HEK293 (cell line): ENCODE data around the gene APLP2.
A peak's percentile ranks its signal among the peaks of the same experiment; 100 is the strongest.

Experiments
- CTCF ChIA-PET: fragments of 350-600 bp; formaldehyde crosslinking; extraction: SDS; loops from one replicate; lab custom pipeline; 2021; ENCODE audit warnings: antibody characterized with exemption; lab: Yijun Ruan, JAX
- POLR2A ChIA-PET: fragments of 300-600 bp; formaldehyde crosslinking; extraction: SDS; loops from one replicate; lab custom pipeline; 2020; ENCODE audit warnings: antibody characterized with exemption, inconsistent platforms; lab: Yijun Ruan, JAX
- H3K27ac ChIP-seq: fragments of 200-500 bp; sonication (Bioruptor generic); 2 replicates; pipeline ENCODE4 v1.5.1; 2014; ENCODE audit warnings: low read depth, low read length, control low read depth, inconsistent platforms; ENCODE audit errors: extremely low read depth
- H3K36me3 ChIP-seq, 2 experiments: fragments of 200-500 bp in 1 of 2; sonication (Bioruptor generic) in 1 of 2; 1 replicate in 1 of 2; 2 replicates in 1 of 2; pipeline ENCODE4 v1.5.1; 2014 to 2017; ENCODE audit warnings: inconsistent platforms in 2 of 2, low read length in 2 of 2; ENCODE audit not compliant: control insufficient read depth in 2 of 2, insufficient read depth in 1 of 2
- H3K4me1 ChIP-seq: fragments of 200-500 bp; sonication (Bioruptor generic); 2 replicates; pipeline ENCODE4 v1.5.1; 2014; ENCODE audit warnings: mild to moderate bottlenecking, low read length, inconsistent platforms; ENCODE audit not compliant: control insufficient read depth, insufficient read depth
- H3K4me3 ChIP-seq: 2 replicates; pipeline ENCODE4 v1.5.1; 2011; ENCODE audit warnings: low read depth, mild to moderate bottlenecking, control low read depth, low read length, moderate library complexity
- H3K9me3 ChIP-seq: fragments of 200-500 bp; sonication (Bioruptor generic); 2 replicates; pipeline ENCODE4 v1.5.1; 2014; ENCODE audit warnings: low read depth, low read length, inconsistent platforms; ENCODE audit not compliant: control insufficient read depth, insufficient read depth
- SETDB1 ChIP-seq: IDR thresholded peaks from one replicate; pipeline ENCODE4 v1.6.1; 2017; ENCODE audit warnings: mild to moderate bottlenecking, low read length, moderate library complexity, mixed read lengths; ENCODE audit not compliant: insufficient read length
- ZIC2 ChIP-seq: fragments of 450-650 bp; formaldehyde crosslinking; IDR thresholded peaks from 2 replicates; pipeline ENCODE4 v1.5.1; 2016; ENCODE audit warnings: missing biosample characterization, missing genetic modification characterization
- ZNF114 ChIP-seq: fragments of 450-650 bp; formaldehyde crosslinking; IDR thresholded peaks from 2 replicates; pipeline ENCODE4 v1.5.0; 2017; ENCODE audit warnings: missing biosample characterization, missing genetic modification characterization
- ZNF140 ChIP-seq: fragments of 450-650 bp; formaldehyde crosslinking; IDR thresholded peaks from 2 replicates; pipeline ENCODE4 v1.5.1; 2016; ENCODE audit warnings: missing biosample characterization, missing genetic modification characterization
- ZNF146 ChIP-seq: fragments of 450-650 bp; formaldehyde crosslinking; IDR thresholded peaks from 2 replicates; pipeline ENCODE4 v1.5.1; 2016; ENCODE audit warnings: missing biosample characterization, missing genetic modification characterization
- ZNF239 ChIP-seq: fragments of 450-650 bp; formaldehyde crosslinking; IDR thresholded peaks from 2 replicates; pipeline ENCODE4 v1.5.1; 2016; ENCODE audit warnings: missing biosample characterization, missing genetic modification characterization
- ZNF426 ChIP-seq: fragments of 450-650 bp; formaldehyde crosslinking; IDR thresholded peaks from 2 replicates; pipeline ENCODE4 v1.5.1; 2017; ENCODE audit warnings: missing biosample characterization, missing genetic modification characterization, mild to moderate bottlenecking, inconsistent platforms, moderate library complexity
- ZNF529 ChIP-seq: fragments of 450-650 bp; formaldehyde crosslinking; IDR thresholded peaks from 2 replicates; pipeline ENCODE4 v1.5.1; 2017; ENCODE audit warnings: missing genetic modification characterization, missing biosample characterization; ENCODE audit not compliant: insufficient replicate concordance
- ZNF555 ChIP-seq: fragments of 450-650 bp; formaldehyde crosslinking; conservative IDR thresholded peaks from 2 replicates; pipeline ENCODE4 v1.5.1; 2017; ENCODE audit warnings: missing biosample characterization, mild to moderate bottlenecking, missing genetic modification characterization, inconsistent platforms
- ZNF664 ChIP-seq: fragments of 450-650 bp; formaldehyde crosslinking; IDR thresholded peaks from 2 replicates; pipeline ENCODE4 v1.5.1; 2016; ENCODE audit warnings: missing biosample characterization, missing genetic modification characterization
- ZNF768 ChIP-seq: fragments of 450-650 bp; formaldehyde crosslinking; IDR thresholded peaks from 2 replicates; pipeline ENCODE4 v1.5.1; 2018; ENCODE audit warnings: missing biosample characterization, mild to moderate bottlenecking, missing genetic modification characterization
- ZNF776 ChIP-seq: fragments of 450-650 bp; formaldehyde crosslinking; IDR thresholded peaks from 2 replicates; pipeline ENCODE4 v1.5.0; 2017; ENCODE audit warnings: missing biosample characterization, missing genetic modification characterization, borderline replicate concordance
- ZSCAN4 ChIP-seq: fragments of 450-650 bp; formaldehyde crosslinking; IDR thresholded peaks from 2 replicates; pipeline ENCODE4 v1.5.1; 2017; ENCODE audit warnings: missing biosample characterization, missing genetic modification characterization
- TF ChIP-seq, protein P1 (sequence below): fragments of 450-650 bp; IDR thresholded peaks from 2 replicates; pipeline ENCODE4 v1.5.1; 2018; ENCODE audit warnings: missing biosample characterization, mild to moderate bottlenecking, missing genetic modification characterization
- TF ChIP-seq, protein P2 (sequence below): fragments of 450-650 bp; formaldehyde crosslinking; conservative IDR thresholded peaks from 2 replicates; pipeline ENCODE4 v1.5.1; 2016; ENCODE audit warnings: low read depth, missing biosample characterization, missing genetic modification characterization
- TF ChIP-seq, protein P3 (sequence below): fragments of 450-650 bp; IDR thresholded peaks from 2 replicates; pipeline ENCODE4 v1.5.1; 2018; ENCODE audit warnings: missing biosample characterization, missing genetic modification characterization

Gene APLP2

GRCh38 chr11:130077671-130078070, 8.0 kb downstream of the APLP2 start (continued):
- TF ChIP-seq ZNF239 (tag by site-specific recombination) (no peak), SETDB1 (no peak), ZNF114 (no peak)

DNA sequence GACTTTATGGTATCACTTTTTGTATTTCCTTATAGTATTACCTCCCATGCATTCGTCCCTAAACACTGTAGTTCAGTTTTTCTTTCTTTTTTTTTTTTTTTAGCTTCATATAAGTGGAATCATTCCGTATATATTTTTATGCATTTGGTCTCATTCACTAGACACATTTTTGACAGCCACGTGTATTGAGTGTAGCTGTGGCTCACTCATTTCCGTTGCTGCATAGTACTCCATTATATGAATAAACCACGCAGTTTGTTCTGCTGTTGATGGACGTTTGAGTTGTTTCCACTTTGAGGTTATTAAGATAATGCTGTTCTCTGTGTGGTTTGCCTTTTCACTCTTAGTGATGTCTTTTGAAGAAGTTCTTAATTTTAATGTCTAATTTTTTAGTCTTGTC, 8.4 kb downstream of the APLP2 start:
- CTCF ChIA-PET, result interaction anchor here (0.6 to 1.4 kb wide), 7 partner anchors 9 to 747 kb away, joined by 3 to 5 read pairs (median 3); no protein-coding TSS in a partner anchor
- Histone ChIP-seq H3K9me3 (no peaks in the 10 kb centered on the region), H3K4me3 (no peak overlapping the region), H3K27ac (no peak overlapping the region), H3K36me3 (no peaks in the 10 kb centered on the region), H3K4me1 (0 out of 2 replicates have a peak, but pooled peaks cover 2% of the 10 kb centered on the region)
- POLR2A ChIA-PET, result interaction anchor here (0.6 to 1.1 kb wide), 3 partner anchors 68 to 453 kb away, joined by 3 to 7 read pairs (median 3); partner anchors contain the start of gene PRDM10
- TF ChIP-seq ZNF776 (no peak), ZNF146 (0 out of 2 replicates have a peak, but pooled peaks have one; percentile 30)

- CTCF ChIA-PET, result interaction anchor here (0.8 to 1.5 kb wide), 2 partner anchors 8 to 94 kb away, joined by 3 to 5 read pairs; no protein-coding TSS in a partner anchor
Observed at GRCh38 chr11:130085671-130086290, 16.1 kb downstream of the APLP2 start.

GRCh38 chr11:130086669-130087068, 17.0 kb downstream of the APLP2 start:
- Histone ChIP-seq H3K36me3 (no peaks in the 10 kb centered on the region), H3K9me3 (no peaks in the 10 kb centered on the region), H3K27ac (no peak overlapping the region), H3K4me3 (no peak overlapping the region), H3K4me1 (no peaks in the 10 kb centered on the region)
- CTCF ChIA-PET, result interaction anchor here (0.7 to 1.5 kb wide), 4 partner anchors 8 to 95 kb away, joined by 3 to 9 read pairs (median 4); no protein-coding TSS in a partner anchor
- POLR2A ChIA-PET, result interaction anchor here (1.5 kb wide), 1 partner anchor 84 kb away, joined by 6 read pairs; the partner anchor contains the start of gene PRDM10
- TF ChIP-seq ZSCAN4 (tag by site-specific recombination) (no peak), ZNF768 (no peak), ZIC2 (tag by site-specific recombination) (no peak), ZNF426 (no peak)
- TF ChIP-seq, protein P1, sequence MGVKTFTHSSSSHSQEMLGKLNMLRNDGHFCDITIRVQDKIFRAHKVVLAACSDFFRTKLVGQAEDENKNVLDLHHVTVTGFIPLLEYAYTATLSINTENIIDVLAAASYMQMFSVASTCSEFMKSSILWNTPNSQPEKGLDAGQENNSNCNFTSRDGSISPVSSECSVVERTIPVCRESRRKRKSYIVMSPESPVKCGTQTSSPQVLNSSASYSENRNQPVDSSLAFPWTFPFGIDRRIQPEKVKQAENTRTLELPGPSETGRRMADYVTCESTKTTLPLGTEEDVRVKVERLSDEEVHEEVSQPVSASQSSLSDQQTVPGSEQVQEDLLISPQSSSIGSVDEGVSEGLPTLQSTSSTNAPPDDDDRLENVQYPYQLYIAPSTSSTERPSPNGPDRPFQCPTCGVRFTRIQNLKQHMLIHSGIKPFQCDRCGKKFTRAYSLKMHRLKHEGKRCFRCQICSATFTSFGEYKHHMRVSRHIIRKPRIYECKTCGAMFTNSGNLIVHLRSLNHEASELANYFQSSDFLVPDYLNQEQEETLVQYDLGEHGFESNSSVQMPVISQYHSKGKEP (tag by site-specific recombination), result no peak
- TF ChIP-seq, protein P2, sequence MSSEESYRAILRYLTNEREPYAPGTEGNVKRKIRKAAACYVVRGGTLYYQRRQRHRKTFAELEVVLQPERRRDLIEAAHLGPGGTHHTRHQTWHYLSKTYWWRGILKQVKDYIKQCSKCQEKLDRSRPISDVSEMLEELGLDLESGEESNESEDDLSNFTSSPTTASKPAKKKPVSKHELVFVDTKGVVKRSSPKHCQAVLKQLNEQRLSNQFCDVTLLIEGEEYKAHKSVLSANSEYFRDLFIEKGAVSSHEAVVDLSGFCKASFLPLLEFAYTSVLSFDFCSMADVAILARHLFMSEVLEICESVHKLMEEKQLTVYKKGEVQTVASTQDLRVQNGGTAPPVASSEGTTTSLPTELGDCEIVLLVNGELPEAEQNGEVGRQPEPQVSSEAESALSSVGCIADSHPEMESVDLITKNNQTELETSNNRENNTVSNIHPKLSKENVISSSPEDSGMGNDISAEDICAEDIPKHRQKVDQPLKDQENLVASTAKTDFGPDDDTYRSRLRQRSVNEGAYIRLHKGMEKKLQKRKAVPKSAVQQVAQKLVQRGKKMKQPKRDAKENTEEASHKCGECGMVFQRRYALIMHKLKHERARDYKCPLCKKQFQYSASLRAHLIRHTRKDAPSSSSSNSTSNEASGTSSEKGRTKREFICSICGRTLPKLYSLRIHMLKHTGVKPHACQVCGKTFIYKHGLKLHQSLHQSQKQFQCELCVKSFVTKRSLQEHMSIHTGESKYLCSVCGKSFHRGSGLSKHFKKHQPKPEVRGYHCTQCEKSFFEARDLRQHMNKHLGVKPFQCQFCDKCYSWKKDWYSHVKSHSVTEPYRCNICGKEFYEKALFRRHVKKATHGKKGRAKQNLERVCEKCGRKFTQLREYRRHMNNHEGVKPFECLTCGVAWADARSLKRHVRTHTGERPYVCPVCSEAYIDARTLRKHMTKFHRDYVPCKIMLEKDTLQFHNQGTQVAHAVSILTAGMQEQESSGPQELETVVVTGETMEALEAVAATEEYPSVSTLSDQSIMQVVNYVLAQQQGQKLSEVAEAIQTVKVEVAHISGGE, result no peak

More at GRCh38 chr11:130085671-130086290, 16.1 kb downstream of the APLP2 start:
- Histone ChIP-seq H3K27ac (no peak overlapping the region), H3K36me3 (no peaks in the 10 kb centered on the region), H3K4me1 (0 out of 2 replicates have a peak, but pooled peaks cover 2% of the 10 kb centered on the region)
- POLR2A ChIA-PET, result interaction anchor here (1.5 kb wide), 1 partner anchor 83 kb away, joined by 6 read pairs; the partner anchor contains the start of gene PRDM10
- no peak for TF ChIP-seq ZNF555 (tag by site-specific recombination)
- TF ChIP-seq, protein P2, result no peak
- TF ChIP-seq ZNF664 (tag by site-specific recombination), result no peak
- TF ChIP-seq, protein P3, sequence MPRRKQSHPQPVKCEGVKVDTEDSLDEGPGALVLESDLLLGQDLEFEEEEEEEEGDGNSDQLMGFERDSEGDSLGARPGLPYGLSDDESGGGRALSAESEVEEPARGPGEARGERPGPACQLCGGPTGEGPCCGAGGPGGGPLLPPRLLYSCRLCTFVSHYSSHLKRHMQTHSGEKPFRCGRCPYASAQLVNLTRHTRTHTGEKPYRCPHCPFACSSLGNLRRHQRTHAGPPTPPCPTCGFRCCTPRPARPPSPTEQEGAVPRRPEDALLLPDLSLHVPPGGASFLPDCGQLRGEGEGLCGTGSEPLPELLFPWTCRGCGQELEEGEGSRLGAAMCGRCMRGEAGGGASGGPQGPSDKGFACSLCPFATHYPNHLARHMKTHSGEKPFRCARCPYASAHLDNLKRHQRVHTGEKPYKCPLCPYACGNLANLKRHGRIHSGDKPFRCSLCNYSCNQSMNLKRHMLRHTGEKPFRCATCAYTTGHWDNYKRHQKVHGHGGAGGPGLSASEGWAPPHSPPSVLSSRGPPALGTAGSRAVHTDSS (tag by site-specific recombination), result no peak
- no peak for TF ChIP-seq ZNF529
- TF ChIP-seq ZNF146, result peak; percentile 51
- no peak for TF ChIP-seq ZNF140 (tag by site-specific recombination)
- TF ChIP-seq, all 188 proteins: peak for 1
- no peaks in the 10 kb centered on the region for H3K9me3 ChIP-seq
- no peak overlapping the region for H3K4me3 ChIP-seq
